HL-60 (cell line): ENCODE data around the gene MVK.

Source experiments
- GABPA ChIP-seq: IDR thresholded peaks from 2 replicates; pipeline ENCODE4 v1.6.1; 2012; ENCODE audit warnings: low read depth
- TF ChIP-seq, protein P1 (sequence below): IDR thresholded peaks from one replicate; pipeline ENCODE4 v1.5.1; 2011; ENCODE audit warnings: low read length, control low read depth, inconsistent platforms; ENCODE audit not compliant: insufficient read depth
- TF ChIP-seq, protein P2 (sequence below): IDR thresholded peaks from 2 replicates; pipeline ENCODE4 v1.6.1; 2012; ENCODE audit warnings: low read depth; ENCODE audit not compliant: insufficient replicate concordance

DNA sequence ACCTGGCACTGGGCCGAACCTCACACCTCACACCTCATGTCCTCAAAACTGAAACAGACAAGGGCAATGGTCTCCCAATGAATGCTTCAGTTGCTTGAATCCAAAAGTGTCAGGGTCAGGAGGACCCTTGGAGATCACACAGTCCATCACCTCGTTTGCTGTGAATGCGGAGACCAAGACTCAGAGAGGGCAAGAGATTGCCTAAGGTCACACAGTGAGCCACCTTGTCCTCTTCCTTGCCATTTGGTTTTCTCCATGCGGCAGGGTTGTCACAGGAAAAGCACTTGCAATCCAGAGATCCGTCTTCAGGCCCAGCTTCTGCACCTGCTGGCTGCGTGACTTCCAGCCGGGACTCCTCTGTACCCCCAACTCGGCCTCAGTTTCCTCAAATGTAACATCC, 28.0 kb downstream of the MVK start:
- TF ChIP-seq, protein P1, sequence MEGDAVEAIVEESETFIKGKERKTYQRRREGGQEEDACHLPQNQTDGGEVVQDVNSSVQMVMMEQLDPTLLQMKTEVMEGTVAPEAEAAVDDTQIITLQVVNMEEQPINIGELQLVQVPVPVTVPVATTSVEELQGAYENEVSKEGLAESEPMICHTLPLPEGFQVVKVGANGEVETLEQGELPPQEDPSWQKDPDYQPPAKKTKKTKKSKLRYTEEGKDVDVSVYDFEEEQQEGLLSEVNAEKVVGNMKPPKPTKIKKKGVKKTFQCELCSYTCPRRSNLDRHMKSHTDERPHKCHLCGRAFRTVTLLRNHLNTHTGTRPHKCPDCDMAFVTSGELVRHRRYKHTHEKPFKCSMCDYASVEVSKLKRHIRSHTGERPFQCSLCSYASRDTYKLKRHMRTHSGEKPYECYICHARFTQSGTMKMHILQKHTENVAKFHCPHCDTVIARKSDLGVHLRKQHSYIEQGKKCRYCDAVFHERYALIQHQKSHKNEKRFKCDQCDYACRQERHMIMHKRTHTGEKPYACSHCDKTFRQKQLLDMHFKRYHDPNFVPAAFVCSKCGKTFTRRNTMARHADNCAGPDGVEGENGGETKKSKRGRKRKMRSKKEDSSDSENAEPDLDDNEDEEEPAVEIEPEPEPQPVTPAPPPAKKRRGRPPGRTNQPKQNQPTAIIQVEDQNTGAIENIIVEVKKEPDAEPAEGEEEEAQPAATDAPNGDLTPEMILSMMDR, result no peak
- TF ChIP-seq, protein P2, sequence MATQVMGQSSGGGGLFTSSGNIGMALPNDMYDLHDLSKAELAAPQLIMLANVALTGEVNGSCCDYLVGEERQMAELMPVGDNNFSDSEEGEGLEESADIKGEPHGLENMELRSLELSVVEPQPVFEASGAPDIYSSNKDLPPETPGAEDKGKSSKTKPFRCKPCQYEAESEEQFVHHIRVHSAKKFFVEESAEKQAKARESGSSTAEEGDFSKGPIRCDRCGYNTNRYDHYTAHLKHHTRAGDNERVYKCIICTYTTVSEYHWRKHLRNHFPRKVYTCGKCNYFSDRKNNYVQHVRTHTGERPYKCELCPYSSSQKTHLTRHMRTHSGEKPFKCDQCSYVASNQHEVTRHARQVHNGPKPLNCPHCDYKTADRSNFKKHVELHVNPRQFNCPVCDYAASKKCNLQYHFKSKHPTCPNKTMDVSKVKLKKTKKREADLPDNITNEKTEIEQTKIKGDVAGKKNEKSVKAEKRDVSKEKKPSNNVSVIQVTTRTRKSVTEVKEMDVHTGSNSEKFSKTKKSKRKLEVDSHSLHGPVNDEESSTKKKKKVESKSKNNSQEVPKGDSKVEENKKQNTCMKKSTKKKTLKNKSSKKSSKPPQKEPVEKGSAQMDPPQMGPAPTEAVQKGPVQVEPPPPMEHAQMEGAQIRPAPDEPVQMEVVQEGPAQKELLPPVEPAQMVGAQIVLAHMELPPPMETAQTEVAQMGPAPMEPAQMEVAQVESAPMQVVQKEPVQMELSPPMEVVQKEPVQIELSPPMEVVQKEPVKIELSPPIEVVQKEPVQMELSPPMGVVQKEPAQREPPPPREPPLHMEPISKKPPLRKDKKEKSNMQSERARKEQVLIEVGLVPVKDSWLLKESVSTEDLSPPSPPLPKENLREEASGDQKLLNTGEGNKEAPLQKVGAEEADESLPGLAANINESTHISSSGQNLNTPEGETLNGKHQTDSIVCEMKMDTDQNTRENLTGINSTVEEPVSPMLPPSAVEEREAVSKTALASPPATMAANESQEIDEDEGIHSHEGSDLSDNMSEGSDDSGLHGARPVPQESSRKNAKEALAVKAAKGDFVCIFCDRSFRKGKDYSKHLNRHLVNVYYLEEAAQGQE, result no peak
- TF ChIP-seq GABPA, result no peak
